Adrenal gland (tissue), 5 donors: ENCODE results near the gene LTB.

Source experiments
- CTCF ChIP-seq, 6 experiments: fragments of 450-650 bp in 4 of 6; fragments of 200-600 bp in 2 of 6; sonication (generic) in 1 of 6; IDR thresholded peaks; 1 replicate in 5 of 6; 2 replicates in 1 of 6; pipeline versions ENCODE4 v1.5.1 to v1.8.0; 2016 to 2021; ENCODE audit warnings: antibody characterized with exemption in 6 of 6, mild to moderate bottlenecking in 2 of 6, moderate library complexity in 1 of 6
- POLR2A ChIP-seq, 2 donors: fragments of 450-650 bp; IDR thresholded peaks; one replicate each; pipeline ENCODE4 v1.6.1; 2017; ENCODE audit warnings: antibody characterized with exemption in 2 of 2, mild to moderate bottlenecking in 2 of 2, moderate library complexity in 1 of 2
- donor health status: DM: no; HTN: no; CAD: no.

DNA sequence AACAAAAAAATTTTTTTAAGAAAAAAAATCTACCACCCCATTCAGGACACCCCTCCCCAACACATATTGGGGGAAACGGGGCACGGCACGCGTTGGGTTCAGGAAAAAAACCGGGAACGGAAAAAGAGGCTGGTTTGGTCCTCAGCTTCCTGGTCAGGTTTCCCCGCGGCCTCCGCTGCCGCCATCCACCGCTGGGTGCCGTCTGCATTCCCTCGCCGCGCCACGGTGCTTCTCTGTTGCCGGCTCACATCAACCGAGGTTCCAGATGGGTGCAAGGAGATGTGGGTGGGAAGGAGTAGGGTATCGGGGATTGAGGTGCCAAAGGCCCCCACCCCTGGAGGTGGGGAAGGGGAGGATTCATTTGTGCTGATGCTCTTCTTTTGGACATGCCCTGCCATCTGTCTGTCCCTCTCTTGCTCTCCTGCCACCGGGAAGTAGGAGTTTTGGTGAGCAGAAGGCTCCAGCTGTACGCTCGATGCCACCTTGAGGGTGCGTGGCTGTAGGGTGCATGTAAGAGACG, 47.6 kb downstream of the LTB start:
- TF ChIP-seq CTCF (IDR thresholded peaks at IDR 0.05), result no peak
- TF ChIP-seq POLR2A (IDR thresholded peaks at IDR 0.05), result no peak
